ENCODE results near the gene MYO6.

DNA sequence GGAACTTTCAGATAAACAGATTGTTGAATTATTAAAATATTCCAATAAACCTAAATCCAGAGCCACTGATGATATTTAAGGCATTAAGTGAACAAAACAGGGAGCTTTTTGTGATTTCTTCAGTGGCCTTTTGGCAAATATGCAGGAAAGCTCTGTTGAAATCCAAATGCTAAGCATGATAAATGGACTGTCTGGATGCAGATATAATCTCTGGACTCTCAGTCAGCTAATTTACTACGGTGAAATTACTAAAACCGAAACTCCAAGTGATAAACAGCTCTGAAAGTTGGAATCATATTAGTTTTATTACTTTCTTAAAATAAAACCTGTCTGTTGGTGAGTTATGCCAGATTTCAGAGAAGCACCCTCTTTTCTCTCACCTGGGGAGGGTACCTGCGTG is 203.1 kb downstream of the MYO6 start:
- TF ChIP-seq, protein P1, sequence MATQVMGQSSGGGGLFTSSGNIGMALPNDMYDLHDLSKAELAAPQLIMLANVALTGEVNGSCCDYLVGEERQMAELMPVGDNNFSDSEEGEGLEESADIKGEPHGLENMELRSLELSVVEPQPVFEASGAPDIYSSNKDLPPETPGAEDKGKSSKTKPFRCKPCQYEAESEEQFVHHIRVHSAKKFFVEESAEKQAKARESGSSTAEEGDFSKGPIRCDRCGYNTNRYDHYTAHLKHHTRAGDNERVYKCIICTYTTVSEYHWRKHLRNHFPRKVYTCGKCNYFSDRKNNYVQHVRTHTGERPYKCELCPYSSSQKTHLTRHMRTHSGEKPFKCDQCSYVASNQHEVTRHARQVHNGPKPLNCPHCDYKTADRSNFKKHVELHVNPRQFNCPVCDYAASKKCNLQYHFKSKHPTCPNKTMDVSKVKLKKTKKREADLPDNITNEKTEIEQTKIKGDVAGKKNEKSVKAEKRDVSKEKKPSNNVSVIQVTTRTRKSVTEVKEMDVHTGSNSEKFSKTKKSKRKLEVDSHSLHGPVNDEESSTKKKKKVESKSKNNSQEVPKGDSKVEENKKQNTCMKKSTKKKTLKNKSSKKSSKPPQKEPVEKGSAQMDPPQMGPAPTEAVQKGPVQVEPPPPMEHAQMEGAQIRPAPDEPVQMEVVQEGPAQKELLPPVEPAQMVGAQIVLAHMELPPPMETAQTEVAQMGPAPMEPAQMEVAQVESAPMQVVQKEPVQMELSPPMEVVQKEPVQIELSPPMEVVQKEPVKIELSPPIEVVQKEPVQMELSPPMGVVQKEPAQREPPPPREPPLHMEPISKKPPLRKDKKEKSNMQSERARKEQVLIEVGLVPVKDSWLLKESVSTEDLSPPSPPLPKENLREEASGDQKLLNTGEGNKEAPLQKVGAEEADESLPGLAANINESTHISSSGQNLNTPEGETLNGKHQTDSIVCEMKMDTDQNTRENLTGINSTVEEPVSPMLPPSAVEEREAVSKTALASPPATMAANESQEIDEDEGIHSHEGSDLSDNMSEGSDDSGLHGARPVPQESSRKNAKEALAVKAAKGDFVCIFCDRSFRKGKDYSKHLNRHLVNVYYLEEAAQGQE (IDR thresholded peaks at IDR 0.05; ENCODE audit: insufficient read depth in 1 of 2, low read depth in 2 of 2, low read length in 2 of 2): no peak
- TF ChIP-seq POLR2AphosphoS5 (IDR thresholded peaks at IDR 0.05; ENCODE audit: low read depth, low read length) (no peak), SIN3A (IDR thresholded peaks at IDR 0.05; ENCODE audit: borderline replicate concordance, insufficient read depth, low read length) (no peak), TAF1 (IDR thresholded peaks at IDR 0.05; ENCODE audit: borderline replicate concordance, insufficient read depth, low read length) (no peak)

All from PFSK-1 (cell line).